Thymus (tissue), 11 donors: Measurements from ENCODE around the gene DHX34. TPM values are rescaled to one million over a fixed set of nuclear protein-coding genes. Genes with fewer than 3 reads are reported as not detected.
"Not testable (repeated sequence)": the region's sequence is repeated elsewhere in the genome, so short reads cannot be mapped to it uniquely, and the experiment has no call there.

Experiments
- DNase-seq, 9 donors: peaks; one replicate each; pipeline ENCODE4 v3.0.0-alpha.2; 2013; ENCODE audit warnings: low spot score in 9 of 9, low read depth in 6 of 9, missing footprints in 1 of 9
- H3K27ac ChIP-seq, 2 donors: one replicate each; pipeline ENCODE4 v1.5.1; 2013; ENCODE audit warnings: control low read depth in 1 of 2, low read depth in 1 of 2, low read length in 1 of 2, mild to moderate bottlenecking in 1 of 2, moderate library complexity in 1 of 2
- H3K27me3 ChIP-seq, 2 donors: one replicate each; pipeline ENCODE4 v1.5.1; 2013; ENCODE audit warnings: low read length in 1 of 2; ENCODE audit not compliant: control insufficient read depth in 2 of 2, insufficient read depth in 1 of 2
- H3K36me3 ChIP-seq, 2 donors: one replicate each; pipeline ENCODE4 v1.5.1; 2013; ENCODE audit warnings: low read length in 1 of 2, mild to moderate bottlenecking in 1 of 2, moderate library complexity in 1 of 2; ENCODE audit not compliant: control insufficient read depth in 2 of 2, insufficient read depth in 2 of 2
- H3K4me1 ChIP-seq, 2 donors: one replicate each; pipeline ENCODE4 v1.5.1; 2013; ENCODE audit warnings: low read length in 2 of 2; ENCODE audit not compliant: control insufficient read depth in 2 of 2, insufficient read depth in 2 of 2
- H3K4me3 ChIP-seq, 2 donors: one replicate each; pipeline ENCODE4 v1.5.1; 2013; ENCODE audit warnings: low read length in 2 of 2, control low read depth in 1 of 2, mild to moderate bottlenecking in 1 of 2
- H3K9me3 ChIP-seq, 2 donors: one replicate each; pipeline ENCODE4 v1.5.1; 2013; ENCODE audit warnings: low read length in 1 of 2, mild to moderate bottlenecking in 1 of 2; ENCODE audit not compliant: control insufficient read depth in 2 of 2, insufficient read depth in 1 of 2
- WGBS: extraction: QIAGEN DNeasy Blood & Tissue Kit; methylation state at CpG from one replicate; pipeline ENCODE4 v1.1.7; 2013; 5-methylcytosine and 5-hydroxymethylcytosine counted together
- polyA plus RNA-seq: library from polyadenylated mRNA; stranded (reverse); fragments of 200-250 nt; gene quantifications from one replicate; pipeline ENCODE4 v1.2.3, GENCODE V29; 2013
- total RNA-seq: library from RNA; stranded (reverse); fragments of 120-200 nt; gene quantifications from one replicate; pipeline ENCODE4 v1.2.4, GENCODE V29; 2013
- donor health status: healthy.

DHX34 gene
- total and polyA plus RNA-seq, 2 donors, result 5.2 to 16.0 TPM

- WGBS, result 11% methylated on average over 47 of the region's 47 CpGs
- DNase-seq, result peak in 1 of 9 donors; percentile 27
- H3K4me1 ChIP-seq, result no peaks in the 10 kb centered on the region
These were observed 57.7 kb downstream of the DHX34 start for GRCh38 chr19:47406711-47407416.

DNA sequence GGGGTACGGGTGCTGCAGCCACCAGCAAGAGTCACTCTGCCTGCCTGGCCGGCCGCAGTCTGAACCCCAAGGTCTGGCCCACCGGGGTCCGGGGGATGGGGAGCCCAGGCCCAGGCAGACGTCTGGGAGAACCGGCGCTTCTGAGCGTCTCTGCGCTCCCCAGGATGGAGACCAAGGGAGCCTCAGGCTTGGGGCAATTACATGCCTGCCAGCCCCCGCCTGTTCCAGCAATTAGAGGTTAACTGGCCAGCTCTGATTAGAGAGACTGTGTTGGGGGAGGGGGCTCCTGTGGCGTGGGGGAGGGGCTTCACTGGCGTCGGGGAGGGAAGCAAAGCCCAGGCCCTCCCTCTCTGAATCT is 58.3 kb downstream of the DHX34 start:
- DNase-seq, result no peak
- WGBS, result 15% methylated on average over 14 of the region's 14 CpGs

More at GRCh38 chr19:47406711-47407416, 57.7 kb downstream of the DHX34 start:
- H3K27ac ChIP-seq, result no peak overlapping the region
- H3K27me3 ChIP-seq, result peaks cover 12 to 46% of the 10 kb centered on the region in 2 donors
- H3K36me3 ChIP-seq, result no peaks in the 10 kb centered on the region
- no peaks in the 10 kb centered on the region for H3K9me3 ChIP-seq
- no peak overlapping the region for H3K4me3 ChIP-seq

DNA sequence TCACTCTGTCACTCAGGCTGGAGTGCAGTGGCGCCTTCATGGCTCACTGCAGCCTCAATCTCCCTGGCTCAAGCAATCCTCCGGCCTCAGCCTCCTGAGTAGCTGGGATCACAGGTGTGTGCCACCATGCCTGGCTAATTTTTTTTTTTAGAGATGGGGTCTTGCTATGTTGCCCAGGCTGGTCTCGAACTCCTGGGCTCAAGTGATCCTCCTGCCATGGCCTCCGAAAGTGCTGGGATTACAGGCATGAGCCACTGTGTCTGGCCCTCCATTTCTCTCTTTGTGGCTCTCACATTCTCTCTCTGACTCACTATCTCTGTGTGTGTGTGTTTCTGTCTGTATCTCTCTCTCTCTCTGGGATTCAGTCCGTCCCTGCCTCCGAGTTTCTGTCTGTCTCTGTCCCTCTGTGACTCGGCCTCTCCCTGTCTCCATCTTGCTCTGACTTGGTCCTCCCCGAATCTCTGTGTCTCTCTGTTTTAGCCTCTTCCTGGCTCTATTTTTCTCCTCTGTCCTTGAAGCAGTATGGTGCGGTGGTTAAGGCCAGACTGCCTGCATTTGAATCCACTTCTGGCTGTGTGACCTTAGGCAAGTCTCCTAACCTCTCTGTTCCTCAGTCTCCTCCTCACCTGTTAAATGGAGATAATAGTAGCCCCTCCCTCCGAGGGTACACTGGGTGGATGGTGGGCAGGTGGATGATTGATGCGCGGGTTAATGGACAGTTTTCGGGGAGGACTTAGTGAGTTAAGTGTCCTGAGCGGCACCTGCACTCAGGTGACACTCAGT is 59.2 kb downstream of the DHX34 start:
- no peaks in the 10 kb centered on the region for H3K4me1 ChIP-seq
- no peak overlapping the region for H3K27ac ChIP-seq
- H3K36me3 ChIP-seq, result no peaks in the 10 kb centered on the region
- no peaks in the 10 kb centered on the region for H3K9me3 ChIP-seq
- H3K4me3 ChIP-seq, result no peak overlapping the region
- WGBS, result 92% methylated on average over 14 of the region's 14 CpGs
- peaks cover 12 to 46% of the 10 kb centered on the region in 2 donors for H3K27me3 ChIP-seq
- DNase-seq, result no peak

More for the DNA sequence above, 58.3 kb downstream of the DHX34 start:
- Histone ChIP-seq H3K4me1 (no peaks in the 10 kb centered on the region), H3K27me3 (peaks cover 12 to 46% of the 10 kb centered on the region in 2 donors), H3K4me3 (no peak overlapping the region), H3K9me3 (no peaks in the 10 kb centered on the region), H3K36me3 (no peaks in the 10 kb centered on the region), H3K27ac (no peak overlapping the region)

DNA sequence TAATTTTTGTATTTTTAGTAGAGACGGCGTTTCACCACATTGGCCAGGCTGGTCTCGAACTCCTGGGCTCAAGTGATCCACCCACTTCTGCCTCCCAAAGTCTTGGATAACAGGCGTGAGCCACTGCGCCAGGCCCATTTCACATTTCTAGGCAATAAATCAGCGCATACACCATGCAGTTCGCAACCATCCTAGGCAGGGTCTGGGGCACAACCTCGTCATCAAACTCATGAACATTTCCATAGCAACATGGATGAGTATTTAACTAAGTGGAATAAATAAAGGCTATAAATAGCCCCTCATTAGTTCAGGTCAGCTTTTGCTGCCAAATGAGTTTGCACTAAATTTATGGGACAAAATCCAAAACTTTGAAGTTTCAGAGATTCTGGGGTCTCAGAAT is 62.0 kb downstream of the DHX34 start:
- 87% methylated on average over 8 of the region's 8 CpGs for WGBS
- Histone ChIP-seq H3K4me3 (no peak overlapping the region), H3K36me3 (no peaks in the 10 kb centered on the region), H3K9me3 (no peaks in the 10 kb centered on the region), H3K27ac (no peak overlapping the region), H3K27me3 (peaks cover 14 to 51% of the 10 kb centered on the region in 2 donors), H3K4me1 (no peaks in the 10 kb centered on the region)
- DNase-seq, result no peak

GRCh38 chr19:47411696-47412095 is 62.6 kb downstream of the DHX34 start:
- H3K9me3 ChIP-seq, DNase-seq, H3K4me1 ChIP-seq, H3K36me3 ChIP-seq, H3K4me3 ChIP-seq, H3K27ac ChIP-seq: not testable (repeated sequence)
- H3K27me3 ChIP-seq, result peaks cover 18 to 51% of the 10 kb centered on the region in 2 donors
- 83% methylated on average over 9 of the region's 9 CpGs for WGBS

DNA sequence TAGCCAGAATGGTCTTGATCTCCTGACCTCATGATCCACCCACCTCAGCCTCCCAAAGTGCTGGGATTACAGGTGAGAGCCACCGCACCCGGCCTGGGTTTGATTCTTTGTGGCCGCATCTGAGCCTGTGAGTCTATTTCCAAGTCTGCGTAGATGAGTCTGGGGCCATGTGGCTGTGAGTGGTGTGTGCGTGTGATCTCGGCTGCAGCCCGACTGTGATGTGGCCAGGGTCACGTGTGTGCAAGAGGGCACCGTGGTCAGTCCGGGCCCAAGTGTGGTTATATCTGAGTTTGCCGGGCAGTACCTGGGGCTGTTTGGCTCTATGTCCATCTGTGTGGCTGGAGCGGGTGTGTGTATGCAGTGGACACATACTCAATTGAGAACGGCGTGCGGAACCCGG is 64.8 kb downstream of the DHX34 start:
- no peak overlapping the region for H3K4me3 ChIP-seq
- 96% methylated on average over 16 of the region's 16 CpGs for WGBS
- H3K36me3 ChIP-seq, result no peaks in the 10 kb centered on the region
- no peak overlapping the region for H3K27ac ChIP-seq
- H3K4me1 ChIP-seq, result peaks cover 0 to under 1% of the 10 kb centered on the region in 2 donors
- peaks cover 29 to 55% of the 10 kb centered on the region in 2 donors for H3K27me3 ChIP-seq
- H3K9me3 ChIP-seq, result no peaks in the 10 kb centered on the region
- DNase-seq, result no peak

DNA sequence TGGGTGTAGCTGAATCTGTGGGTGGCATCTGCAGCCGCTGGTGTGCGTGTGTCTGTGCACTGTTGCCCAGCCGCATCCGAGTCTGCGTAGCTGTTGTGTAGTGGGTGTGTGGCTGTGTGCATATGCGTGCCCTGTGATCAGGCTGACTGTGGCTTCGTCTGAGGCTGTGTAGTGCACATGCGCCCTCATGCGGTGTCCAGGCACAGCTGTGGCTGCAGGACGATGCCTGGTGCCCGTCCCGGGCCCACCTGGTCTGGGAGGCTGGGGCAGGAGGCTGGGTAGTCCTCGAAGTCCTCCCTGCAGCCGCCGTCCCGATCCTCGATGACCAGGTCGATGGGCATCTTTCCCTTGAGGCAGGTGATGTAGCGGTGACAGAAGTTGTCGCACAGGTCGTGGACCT is 65.4 kb downstream of the DHX34 start:
- DNase-seq, result no peak
- Histone ChIP-seq H3K36me3 (no peaks in the 10 kb centered on the region), H3K4me1 (peaks cover 0 to 2% of the 10 kb centered on the region in 2 donors), H3K27ac (no peak overlapping the region), H3K27me3 (peaks cover 34 to 55% of the 10 kb centered on the region in 2 donors), H3K4me3 (no peak overlapping the region), H3K9me3 (no peaks in the 10 kb centered on the region)
- WGBS, result 71% methylated on average over 21 of the region's 21 CpGs

GRCh38 chr19:47415953-47416642 is 67.0 kb downstream of the DHX34 start:
- peaks cover 0 to 2% of the 10 kb centered on the region in 2 donors for H3K4me1 ChIP-seq
- H3K36me3 ChIP-seq, result no peaks in the 10 kb centered on the region
- H3K4me3 ChIP-seq, result no peak overlapping the region
- WGBS, result 92% methylated on average over 21 of the region's 21 CpGs
- H3K27me3 ChIP-seq, result peaks cover 46 to 71% of the 10 kb centered on the region in 2 donors
- H3K27ac ChIP-seq, result no peak overlapping the region
- no peak for DNase-seq
- H3K9me3 ChIP-seq, result no peaks in the 10 kb centered on the region

DNA sequence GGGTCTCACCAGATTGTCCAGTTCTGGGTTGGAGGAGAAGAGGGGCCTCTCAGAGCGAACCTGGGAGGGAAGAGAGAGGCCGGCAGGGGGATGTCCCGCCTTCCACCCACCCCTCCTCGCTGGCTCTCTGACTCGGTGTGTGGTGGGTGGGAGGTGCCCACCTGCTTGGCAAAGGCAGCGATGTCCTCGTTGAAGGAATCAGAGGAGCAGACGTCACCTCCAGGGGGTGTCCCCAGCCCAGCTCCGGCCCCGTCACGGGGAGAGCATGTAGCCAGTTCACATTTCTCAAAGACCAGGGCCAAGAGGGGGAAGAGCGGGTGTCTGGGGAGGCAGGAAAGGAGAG is 67.5 kb downstream of the DHX34 start:
- Histone ChIP-seq H3K9me3 (no peaks in the 10 kb centered on the region), H3K27me3 (peaks cover 51 to 76% of the 10 kb centered on the region in 2 donors), H3K4me3 (no peak overlapping the region), H3K36me3 (no peaks in the 10 kb centered on the region), H3K27ac (no peak overlapping the region), H3K4me1 (peaks cover 0 to 2% of the 10 kb centered on the region in 2 donors)
- WGBS, result 38% methylated on average over 12 of the region's 12 CpGs
- DNase-seq, result no peak
